HG02973 (cell line): ENCODE results near the gene AP3B1.
A peak's percentile ranks its signal among the peaks of the same experiment; 100 is the strongest.
"Not testable (repeated sequence)": the region's sequence is repeated elsewhere in the genome, so short reads cannot be mapped to it uniquely, and the experiment has no call there.

ENCODE experiments used
- ATAC-seq: cut with Tn5 transposase; IDR thresholded peaks from one replicate; pipeline ENCODE4 v1.9.1; 2021; ENCODE audit warnings: moderate library complexity; ENCODE audit not compliant: unreplicated experiment

Gene AP3B1

GRCh38 chr5:78251663-78252284 is 42.7 kb downstream of the AP3B1 start:
- ATAC-seq = no peak

GRCh38 chr5:78245136-78245535 is 49.4 kb downstream of the AP3B1 start:
- no peak for ATAC-seq

- no peak for ATAC-seq
These were observed 50.9 kb downstream of the AP3B1 start for GRCh38 chr5:78243639-78244038.

- no peak for ATAC-seq
These were observed 51.4 kb downstream of the AP3B1 start for GRCh38 chr5:78243091-78243490.

GRCh38 chr5:78242001-78242400 is 52.5 kb downstream of the AP3B1 start:
- no peak for ATAC-seq

- ATAC-seq = no peak
These were observed 56.6 kb downstream of the AP3B1 start for GRCh38 chr5:78237911-78238310.

- no peak for ATAC-seq
These were observed 58.5 kb downstream of the AP3B1 start for GRCh38 chr5:78236046-78236445.

GRCh38 chr5:78235289-78235688 is 59.2 kb downstream of the AP3B1 start:
- ATAC-seq = no peak

GRCh38 chr5:78234804-78235203 is 59.7 kb downstream of the AP3B1 start:
- no peak for ATAC-seq

GRCh38 chr5:78232163-78232562 is 62.3 kb downstream of the AP3B1 start:
- ATAC-seq = no peak

- no peak for ATAC-seq
These were observed 70.1 kb downstream of the AP3B1 start for GRCh38 chr5:78224358-78224757.

GRCh38 chr5:78221964-78222451 is 72.5 kb downstream of the AP3B1 start:
- ATAC-seq = peak; percentile 98

GRCh38 chr5:78221467-78221866 is 73.0 kb downstream of the AP3B1 start:
- no peak for ATAC-seq

- ATAC-seq = no peak
These were observed 78.5 kb downstream of the AP3B1 start for GRCh38 chr5:78215972-78216371.

GRCh38 chr5:78215565-78215964 is 78.9 kb downstream of the AP3B1 start:
- no peak for ATAC-seq

- no peak for ATAC-seq
These were observed 80.7 kb downstream of the AP3B1 start for GRCh38 chr5:78213799-78214198.

- ATAC-seq = no peak
These were observed 83.4 kb downstream of the AP3B1 start for GRCh38 chr5:78211052-78211451.

GRCh38 chr5:78204241-78204640 is 90.3 kb downstream of the AP3B1 start:
- no peak for ATAC-seq

GRCh38 chr5:78203815-78204214 is 90.7 kb downstream of the AP3B1 start:
- ATAC-seq = no peak

GRCh38 chr5:78190402-78190801 is 104.1 kb downstream of the AP3B1 start:
- ATAC-seq = no peak

GRCh38 chr5:78188681-78189080 is 105.8 kb downstream of the AP3B1 start:
- not testable (repeated sequence) for ATAC-seq

GRCh38 chr5:78187172-78187571 is 107.3 kb downstream of the AP3B1 start:
- no peak for ATAC-seq

GRCh38 chr5:78182838-78183237 is 111.7 kb downstream of the AP3B1 start:
- ATAC-seq = no peak
